ENCODE measurements around the gene ZNF3.

- TF ChIP-seq CTCF (IDR thresholded peaks at IDR 0.05) (no peak), POLR2A (IDR thresholded peaks at IDR 0.05) (no peak)
Measured at GRCh38 chr7:100064162-100064561, 17.4 kb downstream of the ZNF3 start.
